ENCODE data around the gene P2RX4. TPM values are rescaled to one million over a fixed set of nuclear protein-coding genes. Genes with fewer than 3 reads are reported as not detected.
"Not testable (repeated sequence)": the region's sequence is repeated elsewhere in the genome, so short reads cannot be mapped to it uniquely, and the experiment has no call there.

The P2RX4 gene
- total RNA-seq, 1 experiment from 2014 or later: 7.6 TPM

DNA sequence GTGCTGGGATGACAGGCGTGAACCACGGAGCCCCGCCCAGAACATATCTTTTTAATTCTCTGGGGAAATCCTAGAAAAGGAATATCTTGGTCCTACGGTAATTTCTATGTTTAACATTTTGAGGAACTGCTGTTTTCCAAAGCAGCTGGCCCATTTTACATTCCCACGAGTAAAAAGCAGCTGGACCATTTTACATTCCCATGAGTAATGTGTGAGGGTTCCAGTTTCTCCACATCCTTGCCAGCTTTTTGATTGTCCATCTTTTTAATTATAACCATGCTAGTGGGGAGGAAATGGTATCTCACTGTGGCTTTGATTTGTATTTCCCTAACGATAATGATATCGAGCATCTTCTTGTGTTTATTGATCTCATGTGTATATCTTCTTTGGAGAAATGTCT lies 4.4 kb upstream of the P2RX4 start:
- Histone ChIP-seq H3K36me3 (ENCODE audit: insufficient read depth, low read length, poor library complexity, severe bottlenecking) (no peaks in the 10 kb centered on the region), H3K27ac (ENCODE audit: low read depth, low read length, poor library complexity, severe bottlenecking) (no peak overlapping the region), H3K27me3 (replicated peaks; ENCODE audit: insufficient read depth, low read depth, low read length, poor library complexity) (no peaks in the 10 kb centered on the region), H3K4me3 (ENCODE audit: low read depth, low read length, poor library complexity, severe bottlenecking) (no peak overlapping the region), H3K4me1 (ENCODE audit: insufficient read depth, low read length, poor library complexity, severe bottlenecking) (no peaks in the 10 kb centered on the region), H3K9me3 (ENCODE audit: low read depth, low read length, poor library complexity, severe bottlenecking) (no peaks in the 10 kb centered on the region)
- no peak for DNase-seq (ENCODE audit: low spot score)
- ChIA-PET POLR2A (ENCODE audit: low non-redundant PET) (no interaction called here), CTCF (no interaction called here)
- TF ChIP-seq, protein P1, sequence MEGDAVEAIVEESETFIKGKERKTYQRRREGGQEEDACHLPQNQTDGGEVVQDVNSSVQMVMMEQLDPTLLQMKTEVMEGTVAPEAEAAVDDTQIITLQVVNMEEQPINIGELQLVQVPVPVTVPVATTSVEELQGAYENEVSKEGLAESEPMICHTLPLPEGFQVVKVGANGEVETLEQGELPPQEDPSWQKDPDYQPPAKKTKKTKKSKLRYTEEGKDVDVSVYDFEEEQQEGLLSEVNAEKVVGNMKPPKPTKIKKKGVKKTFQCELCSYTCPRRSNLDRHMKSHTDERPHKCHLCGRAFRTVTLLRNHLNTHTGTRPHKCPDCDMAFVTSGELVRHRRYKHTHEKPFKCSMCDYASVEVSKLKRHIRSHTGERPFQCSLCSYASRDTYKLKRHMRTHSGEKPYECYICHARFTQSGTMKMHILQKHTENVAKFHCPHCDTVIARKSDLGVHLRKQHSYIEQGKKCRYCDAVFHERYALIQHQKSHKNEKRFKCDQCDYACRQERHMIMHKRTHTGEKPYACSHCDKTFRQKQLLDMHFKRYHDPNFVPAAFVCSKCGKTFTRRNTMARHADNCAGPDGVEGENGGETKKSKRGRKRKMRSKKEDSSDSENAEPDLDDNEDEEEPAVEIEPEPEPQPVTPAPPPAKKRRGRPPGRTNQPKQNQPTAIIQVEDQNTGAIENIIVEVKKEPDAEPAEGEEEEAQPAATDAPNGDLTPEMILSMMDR (conservative IDR thresholded peaks at IDR 0.05; ENCODE audit: low read depth, low read length): no peak
- TF ChIP-seq EZH2 (IDR thresholded peaks at IDR 0.05; ENCODE audit: borderline replicate concordance, low read depth, low read length, poor library complexity, severe bottlenecking): no peak
- intact Hi-C loops (cut with micrococcal nuclease; ENCODE audit: unreplicated experiment): no loop called here
- BruUV-seq (replicated peaks): no TSS peak

- CTCF ChIA-PET; POLR2A ChIA-PET (ENCODE audit: low non-redundant PET); H3K4me1 ChIP-seq (ENCODE audit: insufficient read depth, low read length, poor library complexity, severe bottlenecking); BruUV-seq (replicated peaks); H3K27ac ChIP-seq (ENCODE audit: low read depth, low read length, poor library complexity, severe bottlenecking); H3K27me3 ChIP-seq (replicated peaks; ENCODE audit: insufficient read depth, low read depth, low read length, poor library complexity); H3K36me3 ChIP-seq (ENCODE audit: insufficient read depth, low read length, poor library complexity, severe bottlenecking); DNase-seq (ENCODE audit: low spot score); H3K9me3 ChIP-seq (ENCODE audit: low read depth, low read length, poor library complexity, severe bottlenecking); H3K4me3 ChIP-seq (ENCODE audit: low read depth, low read length, poor library complexity, severe bottlenecking); intact Hi-C loops (cut with micrococcal nuclease; ENCODE audit: unreplicated experiment): not testable (repeated sequence)
These were observed 1.4 kb upstream of the P2RX4 start for GRCh38 chr12:121208571-121208970.

DNA sequence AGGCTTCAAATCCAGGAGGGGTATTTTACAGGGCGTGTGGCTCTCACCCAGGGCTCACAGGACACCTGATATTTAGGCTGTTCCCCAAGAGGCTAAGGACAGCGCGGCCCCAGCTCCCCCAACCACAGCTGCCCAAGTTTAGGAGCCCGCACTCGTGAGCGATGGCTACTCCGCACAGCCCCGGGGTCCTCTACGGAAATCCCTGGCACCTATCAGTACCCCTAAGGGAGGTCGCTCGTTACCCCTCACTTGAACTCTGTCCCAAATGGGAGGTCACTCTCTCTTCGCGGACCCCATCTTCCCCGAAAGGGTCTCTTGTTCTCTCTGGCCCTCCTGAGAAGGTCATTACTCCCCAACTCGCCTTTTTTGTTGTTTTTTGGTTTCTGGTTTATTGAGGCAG lies 708 bp upstream of the P2RX4 start:
- no TSS peak for BruUV-seq (replicated peaks)

GRCh38 chr12:121212875-121213274 lies 2.9 kb downstream of the P2RX4 start:
- H3K4me3 ChIP-seq (ENCODE audit: low read depth, low read length, poor library complexity, severe bottlenecking): no peak overlapping the region
- BruUV-seq (replicated peaks): no TSS peak
- no peak overlapping the region for H3K27ac ChIP-seq (ENCODE audit: low read depth, low read length, poor library complexity, severe bottlenecking)
- TF ChIP-seq, protein P1 (conservative IDR thresholded peaks at IDR 0.05; ENCODE audit: low read depth, low read length): no peak
- TF ChIP-seq EZH2 (IDR thresholded peaks at IDR 0.05; ENCODE audit: borderline replicate concordance, low read depth, low read length, poor library complexity, severe bottlenecking): no peak
- H3K27me3 ChIP-seq (replicated peaks; ENCODE audit: insufficient read depth, low read depth, low read length, poor library complexity): no peaks in the 10 kb centered on the region
- ChIA-PET CTCF (no interaction called here), POLR2A (ENCODE audit: low non-redundant PET) (no interaction called here)
- no peaks in the 10 kb centered on the region for H3K36me3 ChIP-seq (ENCODE audit: insufficient read depth, low read length, poor library complexity, severe bottlenecking)
- intact Hi-C loops (cut with micrococcal nuclease; ENCODE audit: unreplicated experiment): no loop called here
- DNase-seq (ENCODE audit: low spot score): no peak
- H3K4me1 ChIP-seq (ENCODE audit: insufficient read depth, low read length, poor library complexity, severe bottlenecking): no peaks in the 10 kb centered on the region
- H3K9me3 ChIP-seq (ENCODE audit: low read depth, low read length, poor library complexity, severe bottlenecking): no peaks in the 10 kb centered on the region

More for the DNA sequence above, 708 bp upstream of the P2RX4 start:
- ChIA-PET CTCF (no interaction called here), POLR2A (ENCODE audit: low non-redundant PET) (no interaction called here)
- no peak for TF ChIP-seq EZH2 (IDR thresholded peaks at IDR 0.05; ENCODE audit: borderline replicate concordance, low read depth, low read length, poor library complexity, severe bottlenecking)
- TF ChIP-seq, protein P1 (conservative IDR thresholded peaks at IDR 0.05; ENCODE audit: low read depth, low read length): no peak
- H3K27me3 ChIP-seq (replicated peaks; ENCODE audit: insufficient read depth, low read depth, low read length, poor library complexity): no peaks in the 10 kb centered on the region
- H3K36me3 ChIP-seq (ENCODE audit: insufficient read depth, low read length, poor library complexity, severe bottlenecking): no peaks in the 10 kb centered on the region
- no peaks in the 10 kb centered on the region for H3K9me3 ChIP-seq (ENCODE audit: low read depth, low read length, poor library complexity, severe bottlenecking)
- peak overlapping the region; percentile 72 for H3K4me3 ChIP-seq (ENCODE audit: low read depth, low read length, poor library complexity, severe bottlenecking)
- intact Hi-C loops (cut with micrococcal nuclease; ENCODE audit: unreplicated experiment): no loop called here
- no peak for DNase-seq (ENCODE audit: low spot score)
- H3K27ac ChIP-seq (ENCODE audit: low read depth, low read length, poor library complexity, severe bottlenecking): no peak overlapping the region
- H3K4me1 ChIP-seq (ENCODE audit: insufficient read depth, low read length, poor library complexity, severe bottlenecking): no peaks in the 10 kb centered on the region

All from A673 (cell line).